K562 (cell line): ENCODE measurements around the gene MEF2C. TPM values are rescaled to one million over a fixed set of nuclear protein-coding genes. Genes with fewer than 3 reads are reported as not detected.

ENCODE experiments used
- ATAC-seq: fragments of 200-7000 bp; cut with Tn5 transposase; 3 replicates; pipeline ENCODE4 v1.9.1; 2020; ENCODE audit warnings: moderate library complexity
- BruUV-seq: library from RNA; stranded (reverse); fragments of 400-500 nt; replicated peaks from 2 replicates; lab custom pipeline; 2021; lab: Mats Ljungman, UMichigan
- CTCF ChIA-PET: fragments of 300-600 bp; formaldehyde crosslinking; extraction: SDS; loops from one replicate; lab custom pipeline; 2021; ENCODE audit warnings: low intra/inter-chr PET ratio; lab: Yijun Ruan, JAX
- POLR2A ChIA-PET: fragments of 300-600, 350-650 bp; sonication (Branson Sonifier 250); formaldehyde crosslinking; extraction: SDS; loops from one replicate; lab custom pipeline; 2021; ENCODE audit warnings: antibody characterized with exemption, inconsistent platforms; lab: Yijun Ruan, JAX
- DNase-seq, 4 experiments: peaks; one replicate each; pipeline versions ENCODE4 v3.0.0 to v3.0.0-alpha.2; 2011 to 2018; ENCODE audit warnings: low spot score in 3 of 4, mixed read lengths in 3 of 4; ENCODE audit errors: extremely low read depth in 1 of 4
- FAIRE-seq: peaks from 2 replicates; lab custom pipeline; 2011; peaks lifted over from hg19 to GRCh38; lab: Jason Lieb, UNC
- H2AFZ ChIP-seq: 2 replicates; pipeline ENCODE4 v1.6.0; 2011; ENCODE audit warnings: low read depth, low read length, control low read depth, inconsistent platforms
- H3K27ac ChIP-seq: fragments of 200-600 bp; 3 replicates; pipeline ENCODE4 v1.8.0; 2011; ENCODE audit warnings: low read depth, mild to moderate bottlenecking, control low read depth, inconsistent platforms, low read length, moderate library complexity, mixed read lengths; ENCODE audit errors: extremely low read depth
- H3K27me3 ChIP-seq, 2 experiments: fragments of 300-600 bp in 1 of 2; 2 replicates in 1 of 2; 3 replicates in 1 of 2; pipeline versions ENCODE4 v1.6.0 to v1.8.0; 2011; ENCODE audit warnings: inconsistent platforms in 2 of 2, low read length in 2 of 2, mild to moderate bottlenecking in 1 of 2, mixed read lengths in 1 of 2, moderate library complexity in 1 of 2; ENCODE audit not compliant: control insufficient read depth in 2 of 2, insufficient read depth in 2 of 2
- H3K36me3 ChIP-seq: fragments of 300-600 bp; 3 replicates; pipeline ENCODE4 v1.8.0; 2011; ENCODE audit warnings: mild to moderate bottlenecking, low read length, inconsistent platforms; ENCODE audit not compliant: control insufficient read depth, insufficient read depth
- H3K4me1 ChIP-seq, 2 experiments: fragments of 200-600 bp in 1 of 2; replicated peaks in 1 of 2; 2 replicates in 1 of 2; 3 replicates in 1 of 2; pipeline versions ENCODE4 v1.5.1 to v1.8.0; 2011; ENCODE audit warnings: inconsistent platforms in 2 of 2, low read length in 2 of 2, mild to moderate bottlenecking in 1 of 2, mixed read lengths in 1 of 2, moderate library complexity in 1 of 2; ENCODE audit not compliant: control insufficient read depth in 2 of 2, insufficient read depth in 2 of 2
- H3K4me2 ChIP-seq: 2 replicates; pipeline ENCODE4 v1.6.1; 2011; ENCODE audit warnings: low read length, control low read depth, inconsistent platforms, mixed read lengths; ENCODE audit not compliant: insufficient read depth
- H3K4me3 ChIP-seq: fragments of 200-600 bp; sonication (generic), shearing (Covaris generic); 2 replicates; pipeline ENCODE4 v1.5.1; 2016; ENCODE audit warnings: control low read depth, inconsistent platforms
- H3K79me2 ChIP-seq: fragments of 200-600 bp; 3 replicates; pipeline ENCODE4 v1.8.0; 2011; ENCODE audit warnings: low read length, inconsistent platforms; ENCODE audit not compliant: control insufficient read depth, insufficient read depth
- H3K9ac ChIP-seq, 2 experiments: 2 replicates each; pipeline versions ENCODE4 v1.6.0 to v1.6.1; 2011; ENCODE audit warnings: low read depth in 2 of 2, low read length in 2 of 2, control low read depth in 1 of 2, inconsistent platforms in 1 of 2, mild to moderate bottlenecking in 1 of 2, mixed read lengths in 1 of 2; ENCODE audit not compliant: insufficient read depth in 1 of 2
- H3K9me1 ChIP-seq: one replicate; pipeline ENCODE4 v1.6.0; 2011; ENCODE audit warnings: inconsistent platforms, mild to moderate bottlenecking, low read length, moderate library complexity; ENCODE audit not compliant: control insufficient read depth, insufficient read depth
- H3K9me3 ChIP-seq: replicated peaks from 2 replicates; pipeline ENCODE4 v1.5.1; 2011; ENCODE audit warnings: low read depth, low read length, inconsistent platforms; ENCODE audit not compliant: control insufficient read depth, insufficient read depth
- H4K20me1 ChIP-seq: replicated peaks from 2 replicates; pipeline ENCODE4 v1.6.1; 2011; ENCODE audit warnings: low read length, inconsistent platforms, mixed read lengths; ENCODE audit not compliant: control insufficient read depth, insufficient read depth
- NFIC ChIP-seq: fragments of 450-650 bp; IDR thresholded peaks from 2 replicates; pipeline ENCODE4 v1.6.1; 2017; ENCODE audit warnings: mild to moderate bottlenecking, inconsistent platforms
- PCBP2 ChIP-seq: fragments of 200-400 bp; formaldehyde crosslinking; IDR thresholded peaks from 2 replicates; pipeline ENCODE4 v1.6.1; 2018; ENCODE audit warnings: low read length, low read depth, mild to moderate bottlenecking, moderate library complexity; ENCODE audit not compliant: poor library complexity, severe bottlenecking
- SMC3 ChIP-seq: conservative IDR thresholded peaks from 2 replicates; pipeline ENCODE4 v1.6.1; 2011; ENCODE audit warnings: low read depth, low read length, improper control_type of control experiment; ENCODE audit not compliant: insufficient read depth
- ZNF165 ChIP-seq: fragments of 250-450 bp; sonication (Bioruptor Pico); IDR thresholded peaks from 2 replicates; pipeline ENCODE4 v1.4.0; 2020; ENCODE audit warnings: borderline replicate concordance
- ZNF316 ChIP-seq: fragments of 450-650 bp; IDR thresholded peaks from 2 replicates; pipeline ENCODE4 v1.6.1; 2016
- ZZZ3 ChIP-seq: fragments of 450-650 bp; IDR thresholded peaks from 2 replicates; pipeline ENCODE4 v1.6.1; 2016; ENCODE audit warnings: antibody characterized with exemption, mild to moderate bottlenecking, moderate library complexity
- WGBS: fragments of 100-300 bp; shearing (Covaris generic); methylation state at CpG from one replicate; pipeline ENCODE4 v1.1.6; 2016; ENCODE audit warnings: low coverage, mixed read lengths; ENCODE audit not compliant: insufficient coverage; ENCODE audit errors: missing lambda C conversion rate; 5-methylcytosine and 5-hydroxymethylcytosine counted together
- in situ Hi-C: fragments of 300-500 bp; cut with MboI; formaldehyde crosslinking; loops from 4 replicates; pipeline ENCODE4 v1.15.0; 2018; ENCODE audit warnings: inconsistent platforms, mixed read lengths
- intact Hi-C: fragments of 100-400 bp; cut with micrococcal nuclease; formaldehyde crosslinking; loops from 2 replicates; pipeline ENCODE4 v1.14.2; 2022
- polyA plus RNA-seq, 8 experiments: library from polyadenylated mRNA; depleted of rRNA in 4 of 8; stranded (reverse) in 5 of 8; unstranded in 3 of 8; fragments of >200 nt; fragmentation: Nextera tagmentation in 2 of 8; fragmentation: Illumina TruSeq in 1 of 8; extraction: Ambion mirVana in 2 of 8; extraction: Trizol in 1 of 8; gene quantifications; 2 replicates each; pipeline versions ENCODE4 v1.2.1 to v1.2.3, GENCODE V29; 2011 to 2014; ENCODE audit warnings: inconsistent platforms in 1 of 8, missing spikeins in 1 of 8
- total RNA-seq, 7 experiments: library from RNA; depleted of rRNA in 6 of 7; stranded (reverse); fragments of >200 nt in 6 of 7; fragmentation: Illumina TruSeq in 2 of 7; extraction: Trizol in 2 of 7; gene quantifications; 2 replicates each; pipeline versions ENCODE4 v1.2.1 to v1.2.3, GENCODE V29; 2011 to 2021; ENCODE audit warnings: low replicate concordance in 1 of 7

Gene MEF2C
- total and polyA plus RNA-seq, 9 of the 15 experiments (the other 6 are each of a cell fraction or from before 2014, with no cell fraction given), result 25.1 to 67.8 (median 58.3) TPM

GRCh38 chr5:88862547-88863175 is 20.3 kb downstream of the MEF2C start:
- H2AFZ ChIP-seq, result no peak overlapping the region
- no peaks in the 10 kb centered on the region for H3K4me1 ChIP-seq
- H3K9ac ChIP-seq, result no peak overlapping the region
- H3K9me3 ChIP-seq, result no peaks in the 10 kb centered on the region
- H3K4me3 ChIP-seq, result no peak overlapping the region
- H3K27ac ChIP-seq, result no peak overlapping the region
- DNase-seq (no peak), FAIRE-seq (no peak), ATAC-seq (no peak)
- H3K36me3 ChIP-seq, result peaks cover 23% of the 10 kb centered on the region
- no peak overlapping the region for H3K4me2 ChIP-seq
- no TSS peak for BruUV-seq
- H4K20me1 ChIP-seq, result no peaks in the 10 kb centered on the region
- WGBS, result 58% methylated on average over 5 of the region's 5 CpGs
- ChIA-PET CTCF (no interaction called here), POLR2A (interaction anchor here (0.7 to 1.5 kb wide), 2 partner anchors 19 to 220 kb away, joined by 3 to 4 read pairs; no protein-coding TSS in a partner anchor)
- H3K79me2 ChIP-seq, result peaks cover 24% of the 10 kb centered on the region
- H3K27me3 ChIP-seq, result no peaks in the 10 kb centered on the region
- intact Hi-C loops, result no loop called here
- TF ChIP-seq ZNF165 (CRISPR knock-in tag) (no peak), NFIC (peak; percentile 35; the same call in 1 of the 2 replicates)
- in situ Hi-C loops, result no loop called here
- H3K9me1 ChIP-seq, result no peaks in the 10 kb centered on the region

- FAIRE-seq, result no peak
- ATAC-seq, result no peak
- H3K4me3 ChIP-seq, result no peak overlapping the region
- no peaks in the 10 kb centered on the region for H3K4me1 ChIP-seq
- H3K27me3 ChIP-seq, result no peaks in the 10 kb centered on the region
- WGBS, result 57% methylated on average over 2 of the region's 2 CpGs
- no peaks in the 10 kb centered on the region for H4K20me1 ChIP-seq
- H3K9me3 ChIP-seq, result no peaks in the 10 kb centered on the region; the same call in 1 of the 2 replicates
- no peak for TF ChIP-seq PCBP2
- TF ChIP-seq ZZZ3, result no peak
- no peak for TF ChIP-seq SMC3
- peak; percentile 49 for TF ChIP-seq ZNF316
- H3K36me3 ChIP-seq, result peaks cover 26% of the 10 kb centered on the region
- no peak overlapping the region for H3K4me2 ChIP-seq
- no peaks in the 10 kb centered on the region for H3K9me1 ChIP-seq
- in situ Hi-C loops (no loop called here), intact Hi-C loops (no loop called here)
- POLR2A ChIA-PET, result interaction anchor here (1.5 kb wide), 1 partner anchor 20 kb away, joined by 3 read pairs; no protein-coding TSS in a partner anchor
- DNase-seq, result no peak
- BruUV-seq, result no TSS peak
- H3K9ac ChIP-seq, result no peak overlapping the region
- H3K79me2 ChIP-seq, result peaks cover 12% of the 10 kb centered on the region
- CTCF ChIA-PET, result no interaction called here
- H2AFZ ChIP-seq, result no peak overlapping the region
- no peak overlapping the region for H3K27ac ChIP-seq
Measured at GRCh38 chr5:88861231-88861630, 21.8 kb downstream of the MEF2C start.
